Mesendoderm (in vitro differentiated cells): ENCODE results near the gene DOK7.

Experiments
- DNase-seq: peaks from one replicate; pipeline ENCODE4 v3.0.0; 2013
- H2AK5ac ChIP-seq: 2 replicates; pipeline ENCODE4 v1.6.1; 2013; ENCODE audit warnings: low read length, inconsistent platforms
- H2BK120ac ChIP-seq: 2 replicates; pipeline ENCODE4 v1.6.1; 2013; ENCODE audit warnings: low read depth, mild to moderate bottlenecking, low read length, moderate library complexity, mixed read lengths
- H2BK15ac ChIP-seq: replicated peaks from 2 replicates; pipeline ENCODE4 v1.6.1; 2013; ENCODE audit warnings: low read depth, mild to moderate bottlenecking, moderate library complexity
- H2BK5ac ChIP-seq: 2 replicates; pipeline ENCODE4 v1.6.1; 2013; ENCODE audit warnings: low read length, inconsistent platforms
- H3K18ac ChIP-seq: 2 replicates; pipeline ENCODE4 v1.6.1; 2013; ENCODE audit warnings: mild to moderate bottlenecking, low read length, mixed read lengths
- H3K23ac ChIP-seq: one replicate; pipeline ENCODE4 v1.6.1; 2013; ENCODE audit warnings: low read length
- H3K27ac ChIP-seq: 2 replicates; pipeline ENCODE4 v1.5.1; 2013; ENCODE audit warnings: low read depth, mild to moderate bottlenecking, inconsistent platforms, low read length, moderate library complexity
- H3K27me3 ChIP-seq: 2 replicates; pipeline ENCODE4 v1.6.1; 2013; ENCODE audit warnings: low read length, control low read depth, mild to moderate bottlenecking, inconsistent platforms; ENCODE audit not compliant: insufficient read depth, poor library complexity
- H3K36me3 ChIP-seq: 2 replicates; pipeline ENCODE4 v1.6.1; 2013; ENCODE audit warnings: low read length, inconsistent platforms; ENCODE audit not compliant: control insufficient read depth, insufficient read depth
- H3K4ac ChIP-seq: one replicate; pipeline ENCODE4 v1.6.1; 2013; ENCODE audit warnings: low read depth, mild to moderate bottlenecking, low read length, moderate library complexity
- H3K4me1 ChIP-seq: 2 replicates; pipeline ENCODE4 v1.6.1; 2013; ENCODE audit warnings: low read depth, low read length, inconsistent platforms; ENCODE audit not compliant: control insufficient read depth
- H3K4me2 ChIP-seq: 2 replicates; pipeline ENCODE4 v1.6.1; 2013; ENCODE audit warnings: low read length
- H3K4me3 ChIP-seq: 2 replicates; pipeline ENCODE4 v1.5.1; 2013; ENCODE audit warnings: mild to moderate bottlenecking, low read length
- H3K56ac ChIP-seq: one replicate; pipeline ENCODE4 v1.6.1; 2013; ENCODE audit warnings: low read length
- H3K79me1 ChIP-seq: 2 replicates; pipeline ENCODE4 v1.6.1; 2013; ENCODE audit warnings: low read length, inconsistent platforms
- H3K79me2 ChIP-seq: 2 replicates; pipeline ENCODE4 v1.6.1; 2013; ENCODE audit warnings: mild to moderate bottlenecking, low read length; ENCODE audit not compliant: control insufficient read depth, insufficient read depth
- H3K9ac ChIP-seq: 2 replicates; pipeline ENCODE4 v1.6.1; 2013; ENCODE audit warnings: low read length, inconsistent platforms
- H4K5ac ChIP-seq: one replicate; pipeline ENCODE4 v1.6.1; 2013; ENCODE audit warnings: low read length
- H4K8ac ChIP-seq: one replicate; pipeline ENCODE4 v1.6.1; 2013; ENCODE audit warnings: low read depth, mild to moderate bottlenecking, control low read depth, low read length, moderate library complexity
- WGBS: extraction: QIAGEN DNeasy Blood & Tissue Kit; methylation state at CpG from one replicate; pipeline ENCODE4 v1.1.7; 2013; ENCODE audit warnings: low lambda C conversion rate, missing lambda C conversion rate; ENCODE audit not compliant: insufficient coverage; ENCODE audit errors: extremely low coverage; 5-methylcytosine and 5-hydroxymethylcytosine counted together

The DOK7 gene

DNA sequence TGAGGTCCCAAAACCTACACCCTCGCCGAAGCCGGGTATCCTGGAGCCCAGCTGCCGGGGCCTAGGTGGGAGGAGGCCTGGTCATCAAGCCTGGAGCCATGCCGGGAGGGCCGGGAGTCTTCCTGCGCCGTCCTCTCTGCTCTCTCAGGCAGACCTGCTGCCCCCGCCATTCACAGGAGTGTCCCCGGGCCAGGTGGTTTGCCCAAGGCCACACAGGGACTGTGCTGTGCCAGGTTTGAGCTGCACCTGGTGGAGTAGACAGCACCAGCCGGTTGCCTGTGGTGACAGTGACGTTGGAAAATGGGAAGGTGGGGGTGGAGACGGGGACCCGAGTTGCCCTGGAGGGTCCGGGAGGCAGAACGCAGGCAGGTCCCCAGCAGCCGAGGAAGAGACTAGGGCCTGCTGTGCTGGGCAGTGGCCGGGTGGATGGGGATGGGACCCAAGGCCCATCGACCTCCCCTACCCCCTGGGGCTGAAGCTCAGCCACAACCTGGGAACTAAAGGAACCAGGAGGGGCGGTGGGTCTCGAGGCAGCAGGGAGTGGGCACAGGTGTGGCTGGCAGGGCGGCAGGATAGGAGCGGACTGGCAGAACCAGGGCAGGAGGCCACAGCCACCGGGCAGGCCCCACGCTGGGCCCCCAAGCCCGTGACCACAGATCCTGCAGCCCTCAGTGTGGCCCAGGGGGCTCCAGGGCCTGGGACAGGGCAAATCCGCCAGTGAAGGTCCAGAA lies 9.5 kb downstream of the DOK7 start:
- Histone ChIP-seq H3K18ac (no peak overlapping the region), H3K36me3 (no peaks in the 10 kb centered on the region), H3K4me2 (no peak overlapping the region), H3K9ac (no peak overlapping the region), H3K4me1 (no peaks in the 10 kb centered on the region), H3K23ac (no peak overlapping the region), H3K4me3 (no peak overlapping the region), H3K27me3 (no peaks in the 10 kb centered on the region), H3K27ac (no peak overlapping the region), H3K56ac (no peak overlapping the region), H3K79me2 (no peaks in the 10 kb centered on the region), H2BK15ac (no peak overlapping the region), H3K79me1 (no peaks in the 10 kb centered on the region), H2AK5ac (no peak overlapping the region), H2BK120ac (no peak overlapping the region), H2BK5ac (no peak overlapping the region), H3K4ac (no peak overlapping the region), H4K5ac (no peak overlapping the region), H4K8ac (no peak overlapping the region)
- no peak for DNase-seq
- WGBS, result no CpG with 5 or more reads among the region's 27 CpGs

DNA sequence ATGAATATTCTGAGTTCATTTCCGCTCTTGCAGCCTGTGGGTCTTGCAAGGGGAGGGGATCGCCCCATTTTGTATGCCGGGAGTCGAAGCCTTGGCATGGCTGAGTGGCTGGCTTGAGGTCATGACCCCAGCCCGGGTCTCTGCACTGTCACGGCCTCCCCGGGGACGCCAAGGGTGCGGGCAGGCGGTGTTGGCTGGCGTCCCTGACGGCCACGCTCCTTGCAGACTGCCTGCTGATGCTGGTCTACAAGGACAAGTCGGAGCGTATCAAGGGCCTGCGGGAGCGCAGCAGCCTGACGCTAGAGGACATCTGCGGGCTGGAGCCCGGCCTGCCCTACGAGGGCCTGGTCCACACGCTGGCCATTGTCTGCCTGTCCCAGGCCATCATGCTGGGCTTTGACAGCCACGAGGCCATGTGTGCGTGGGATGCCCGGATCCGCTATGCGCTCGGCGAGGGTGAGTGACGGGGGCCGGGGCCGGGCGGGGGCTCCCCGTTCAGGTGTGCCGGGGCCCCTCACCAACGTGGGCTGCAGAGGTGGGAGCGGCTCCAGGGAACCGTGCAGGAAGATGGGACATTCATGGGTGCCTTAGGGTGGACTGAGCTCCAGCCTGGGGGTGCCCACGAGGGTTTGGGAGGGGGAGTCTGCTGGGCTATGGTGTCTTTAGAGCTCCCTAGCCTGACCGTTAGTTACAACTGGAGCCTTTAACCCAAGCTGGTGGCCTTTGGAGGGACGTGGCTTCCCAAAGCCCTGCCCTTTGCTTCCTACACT lies 10.3 kb downstream of the DOK7 start:
- Histone ChIP-seq H3K18ac (no peak overlapping the region), H3K27me3 (no peaks in the 10 kb centered on the region), H2BK120ac (no peak overlapping the region), H3K9ac (no peak overlapping the region), H3K36me3 (no peaks in the 10 kb centered on the region), H4K8ac (no peak overlapping the region), H3K4me2 (no peak overlapping the region), H3K4ac (no peak overlapping the region), H3K56ac (no peak overlapping the region), H3K27ac (no peak overlapping the region), H3K4me1 (no peaks in the 10 kb centered on the region), H2BK15ac (no peak overlapping the region), H2BK5ac (no peak overlapping the region), H2AK5ac (no peak overlapping the region), H3K4me3 (no peak overlapping the region), H3K23ac (no peak overlapping the region), H3K79me2 (no peaks in the 10 kb centered on the region), H3K79me1 (no peaks in the 10 kb centered on the region), H4K5ac (no peak overlapping the region)
- DNase-seq, result no peak
- WGBS, result no CpG with 5 or more reads among the region's 41 CpGs

DNA sequence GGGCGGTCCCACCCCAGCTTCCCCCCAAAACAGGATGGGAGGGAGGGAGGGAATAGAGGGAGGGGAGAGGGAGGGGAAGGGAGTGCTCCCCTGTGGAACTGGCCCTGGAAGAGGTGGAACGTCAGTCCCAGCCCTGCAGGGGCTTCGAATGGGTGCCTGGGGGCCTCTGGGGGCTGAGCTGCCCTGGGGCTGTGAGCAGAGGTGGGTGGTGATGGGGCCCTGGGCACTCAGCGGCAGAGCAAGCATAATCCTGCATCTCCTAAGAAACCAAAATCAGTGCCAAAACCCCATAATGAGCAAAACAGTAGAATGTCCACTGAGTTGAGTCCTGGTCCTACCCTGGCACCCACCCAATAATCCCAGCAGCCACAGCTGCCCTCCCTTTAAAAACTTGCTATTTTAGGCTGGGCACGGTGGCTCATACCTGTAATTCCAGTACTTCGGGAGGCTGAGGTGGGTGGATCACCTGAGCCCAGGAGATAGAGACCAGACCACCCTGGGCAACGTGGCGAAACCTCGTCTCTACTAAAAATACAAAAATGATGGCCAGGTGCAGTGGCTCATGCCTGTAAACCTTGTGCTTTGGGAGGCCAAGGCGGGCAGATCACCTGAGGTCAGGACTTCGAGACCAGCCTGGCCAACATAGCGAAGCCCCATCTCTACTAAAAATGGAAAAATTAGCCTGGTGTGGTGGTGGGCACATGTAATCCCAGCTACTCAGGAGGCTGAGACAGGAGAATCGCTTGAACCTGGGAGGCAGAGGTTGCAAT lies 11.1 kb downstream of the DOK7 start:
- no peak overlapping the region for H3K27ac ChIP-seq
- no peak overlapping the region for H3K56ac ChIP-seq
- H3K4me2 ChIP-seq, result no peak overlapping the region
- no peak overlapping the region for H2BK120ac ChIP-seq
- WGBS, result no CpG with 5 or more reads among the region's 13 CpGs
- H3K79me2 ChIP-seq, result no peaks in the 10 kb centered on the region
- H2AK5ac ChIP-seq, result no peak overlapping the region
- no peaks in the 10 kb centered on the region for H3K36me3 ChIP-seq
- H3K4ac ChIP-seq, result no peak overlapping the region
- no peak overlapping the region for H2BK5ac ChIP-seq
- no peaks in the 10 kb centered on the region for H3K27me3 ChIP-seq
- H2BK15ac ChIP-seq, result no peak overlapping the region
- no peak overlapping the region for H3K23ac ChIP-seq
- no peaks in the 10 kb centered on the region for H3K79me1 ChIP-seq
- no peak overlapping the region for H3K4me3 ChIP-seq
- no peak for DNase-seq
- no peak overlapping the region for H4K8ac ChIP-seq
- H3K9ac ChIP-seq, result no peak overlapping the region
- no peak overlapping the region for H3K18ac ChIP-seq
- H4K5ac ChIP-seq, result no peak overlapping the region
- H3K4me1 ChIP-seq, result no peaks in the 10 kb centered on the region

DNA sequence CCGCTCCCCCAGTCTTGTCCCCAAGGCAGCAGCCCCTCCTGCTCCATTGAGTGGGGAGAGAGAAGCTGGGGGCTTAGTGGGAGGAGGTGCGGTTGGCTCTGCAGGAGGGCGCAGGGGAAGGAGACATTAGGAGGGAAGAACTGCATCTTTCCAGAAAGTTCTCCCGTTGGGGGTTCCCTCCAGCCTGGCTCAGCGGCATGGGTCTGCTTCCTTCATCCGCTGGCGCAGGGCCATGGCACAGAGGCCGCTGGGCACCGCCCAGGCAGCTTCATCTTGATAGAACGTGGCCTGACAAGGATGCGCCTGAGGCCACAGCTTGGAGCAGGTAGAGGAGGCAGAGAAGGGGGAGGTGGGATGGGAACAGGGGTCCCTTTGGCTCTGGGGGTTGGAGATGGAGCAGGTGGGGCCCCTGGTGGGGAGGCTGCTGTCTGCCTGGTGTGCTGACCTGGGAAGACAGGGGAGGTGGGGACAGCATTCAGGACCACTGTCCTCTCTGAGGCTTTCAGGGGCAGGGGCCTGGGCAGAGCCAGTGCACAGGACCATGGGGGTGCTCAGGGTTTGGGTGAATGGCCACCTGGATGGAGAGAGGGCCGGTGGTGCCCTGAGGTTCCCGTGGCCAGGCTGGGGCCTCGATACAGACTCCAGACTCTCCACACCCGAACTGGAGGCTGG lies 12.1 kb downstream of the DOK7 start:
- H3K4ac ChIP-seq, result no peak overlapping the region
- H2BK120ac ChIP-seq, result no peak overlapping the region
- H3K23ac ChIP-seq, result no peak overlapping the region
- no peaks in the 10 kb centered on the region for H3K79me1 ChIP-seq
- no peaks in the 10 kb centered on the region for H3K27me3 ChIP-seq
- no peak overlapping the region for H4K5ac ChIP-seq
- no peak overlapping the region for H3K9ac ChIP-seq
- H3K56ac ChIP-seq, result no peak overlapping the region
- H3K4me1 ChIP-seq, result no peaks in the 10 kb centered on the region
- H2AK5ac ChIP-seq, result no peak overlapping the region
- no peak overlapping the region for H4K8ac ChIP-seq
- no peak overlapping the region for H2BK5ac ChIP-seq
- H3K79me2 ChIP-seq, result no peaks in the 10 kb centered on the region
- no peak overlapping the region for H3K4me2 ChIP-seq
- no peak overlapping the region for H3K4me3 ChIP-seq
- H3K27ac ChIP-seq, result no peak overlapping the region
- no peaks in the 10 kb centered on the region for H3K36me3 ChIP-seq
- no peak overlapping the region for H2BK15ac ChIP-seq
- no peak overlapping the region for H3K18ac ChIP-seq
- WGBS, result no CpG with 5 or more reads among the region's 15 CpGs
- DNase-seq, result no peak

DNA sequence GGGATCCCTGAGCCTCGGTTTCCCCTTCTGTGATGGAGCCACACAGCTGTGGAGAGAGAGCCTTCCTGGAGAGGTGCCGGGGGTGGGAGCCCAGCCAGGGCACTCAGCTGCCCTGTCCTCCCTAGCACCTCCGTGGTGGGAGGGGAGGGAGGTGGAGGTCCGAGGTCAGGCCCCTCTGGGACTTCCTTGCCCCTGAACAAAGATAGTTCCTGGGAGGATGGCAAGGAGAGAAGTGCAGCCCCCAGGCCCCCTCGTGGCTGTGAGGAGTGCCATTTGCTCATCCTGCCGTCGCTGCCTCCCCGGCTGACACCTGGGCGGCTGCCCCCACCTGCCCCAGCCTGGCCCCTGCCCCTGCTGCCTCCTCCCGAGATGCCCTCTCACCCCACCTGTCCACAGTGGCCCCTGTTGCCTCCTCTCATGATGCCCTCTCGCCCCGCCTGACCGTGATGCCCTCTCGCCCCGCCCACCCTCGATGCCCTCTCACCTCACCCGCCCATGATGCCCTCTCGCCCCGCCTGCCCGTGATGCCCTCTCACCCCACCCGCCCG lies 12.7 kb downstream of the DOK7 start:
- DNase-seq, result no peak
- no peak overlapping the region for H3K4ac ChIP-seq
- H3K27ac ChIP-seq, result no peak overlapping the region
- H2AK5ac ChIP-seq, result no peak overlapping the region
- no peak overlapping the region for H2BK120ac ChIP-seq
- H3K9ac ChIP-seq, result no peak overlapping the region
- H4K5ac ChIP-seq, result no peak overlapping the region
- no peak overlapping the region for H3K18ac ChIP-seq
- H2BK15ac ChIP-seq, result no peak overlapping the region
- H2BK5ac ChIP-seq, result no peak overlapping the region
- no peaks in the 10 kb centered on the region for H3K79me1 ChIP-seq
- no peak overlapping the region for H3K23ac ChIP-seq
- no peak overlapping the region for H3K4me3 ChIP-seq
- WGBS, result no CpG with 5 or more reads among the region's 22 CpGs
- H3K27me3 ChIP-seq, result no peaks in the 10 kb centered on the region
- H4K8ac ChIP-seq, result no peak overlapping the region
- peaks cover 1% of the 10 kb centered on the region for H3K4me1 ChIP-seq
- no peak overlapping the region for H3K56ac ChIP-seq
- H3K79me2 ChIP-seq, result no peaks in the 10 kb centered on the region
- H3K4me2 ChIP-seq, result no peak overlapping the region
- H3K36me3 ChIP-seq, result no peaks in the 10 kb centered on the region
